ENCODE results near the gene KRT74.
"Not testable (repeated sequence)": the region's sequence is repeated elsewhere in the genome, so short reads cannot be mapped to it uniquely, and the experiment has no call there.

KRT74 gene

DNA sequence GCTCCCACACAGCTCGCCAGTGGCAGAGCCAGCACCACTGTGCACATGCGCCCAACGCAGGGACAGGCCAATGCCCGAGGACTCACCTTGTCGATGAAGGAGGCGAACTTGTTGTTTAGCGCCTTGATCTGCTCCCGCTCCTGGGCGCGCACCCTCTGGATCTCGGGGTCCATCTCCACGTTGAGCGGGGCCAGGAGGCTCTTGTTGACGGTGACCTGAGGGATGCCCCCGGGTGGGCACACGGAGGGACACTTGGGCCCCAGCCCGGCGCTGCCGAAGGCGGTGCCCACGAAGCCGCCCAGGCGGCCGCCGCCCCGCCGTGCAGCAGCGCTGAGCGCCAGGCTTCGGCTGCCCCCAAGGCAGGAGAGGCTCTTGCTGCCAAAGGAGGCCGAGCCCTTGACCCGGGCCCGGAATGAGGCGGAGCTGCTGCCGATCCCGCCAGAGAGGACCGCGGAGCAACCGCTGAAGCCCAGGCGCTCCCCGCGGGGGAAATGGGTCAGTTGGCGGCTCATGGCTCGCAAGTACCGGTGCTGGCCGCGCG, 27.4 kb upstream of the KRT74 start, which contains the start of gene KRT72:
KRT72 (minus strand) TSS at position 523 of the 541 bp plus-strand sequence; CDS start at position 512, 11 bp downstream.
- Histone ChIP-seq H2BK120ac (ENCODE audit: low read depth, low read length) (no peak within 1 kb of the TSS), H3K56ac (ENCODE audit: low read length) (no peak within 1 kb of the TSS), H3K36me3 (ENCODE audit: control insufficient read depth, insufficient read depth, low read length) (no peaks in the 10 kb centered on the region), H3K27me3 (ENCODE audit: insufficient read depth, low read length, poor library complexity) (no peaks in the 10 kb centered on the region), H3K18ac (ENCODE audit: low read length) (no peak within 1 kb of the TSS), H2BK5ac (ENCODE audit: low read length) (no peak within 1 kb of the TSS), H3K23ac (ENCODE audit: low read length) (no peak within 1 kb of the TSS), H3K4me1 (ENCODE audit: control insufficient read depth, low read depth, low read length) (no peaks in the 10 kb centered on the region), H3K9ac (ENCODE audit: low read length) (no peak within 1 kb of the TSS), H3K79me2 (ENCODE audit: control insufficient read depth, insufficient read depth, low read length) (no peaks in the 10 kb centered on the region), H4K5ac (ENCODE audit: low read length) (no peak within 1 kb of the TSS), H3K27ac (ENCODE audit: low read depth, low read length) (no peak within 1 kb of the TSS), H3K4ac (ENCODE audit: low read depth, low read length) (no peak within 1 kb of the TSS), H4K8ac (ENCODE audit: low read depth, low read length) (no peak within 1 kb of the TSS), H3K4me3 (ENCODE audit: low read length) (no peak within 1 kb of the TSS), H3K79me1 (ENCODE audit: low read length) (no peaks in the 10 kb centered on the region), H3K4me2 (ENCODE audit: low read length) (no peak within 1 kb of the TSS), H2AK5ac (ENCODE audit: low read length) (no peak within 1 kb of the TSS), H2BK15ac (replicated peaks; ENCODE audit: low read depth) (no peak within 1 kb of the TSS)
- no CpG with 5 or more reads among the region's 48 CpGs for WGBS (ENCODE audit: extremely low coverage, insufficient coverage, low lambda C conversion rate)
- DNase-seq, result no peak

DNA sequence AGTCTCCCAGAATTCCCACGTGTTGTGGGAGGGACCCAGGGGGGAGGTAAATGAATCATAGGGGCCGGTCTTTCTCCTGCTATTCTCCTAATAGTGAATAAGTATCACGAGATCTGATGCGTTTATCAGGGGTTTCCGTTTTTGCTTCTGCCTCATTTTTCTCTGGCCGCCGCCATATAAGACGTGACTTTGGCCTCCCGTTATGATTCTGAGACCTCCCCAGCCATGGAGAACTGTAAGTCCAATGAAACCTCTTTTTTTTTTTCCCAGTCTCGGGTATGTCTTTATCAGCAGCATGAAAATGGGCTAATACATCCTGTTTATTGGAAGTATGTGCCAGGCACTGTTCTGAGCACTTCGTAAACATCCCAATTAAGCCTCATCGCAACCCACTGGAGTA, 26.8 kb upstream of the KRT74 start:
- H3K23ac ChIP-seq (ENCODE audit: low read length), result no peak overlapping the region
- no peak overlapping the region for H3K4ac ChIP-seq (ENCODE audit: low read depth, low read length)
- no peak overlapping the region for H3K9ac ChIP-seq (ENCODE audit: low read length)
- no peak overlapping the region for H3K18ac ChIP-seq (ENCODE audit: low read length)
- no peak overlapping the region for H3K56ac ChIP-seq (ENCODE audit: low read length)
- no peak overlapping the region for H3K4me2 ChIP-seq (ENCODE audit: low read length)
- H3K4me1 ChIP-seq (ENCODE audit: control insufficient read depth, low read depth, low read length), result no peaks in the 10 kb centered on the region
- no peaks in the 10 kb centered on the region for H3K27me3 ChIP-seq (ENCODE audit: insufficient read depth, low read length, poor library complexity)
- no peaks in the 10 kb centered on the region for H3K79me2 ChIP-seq (ENCODE audit: control insufficient read depth, insufficient read depth, low read length)
- no peak overlapping the region for H3K27ac ChIP-seq (ENCODE audit: low read depth, low read length)
- no peak overlapping the region for H3K4me3 ChIP-seq (ENCODE audit: low read length)
- WGBS (ENCODE audit: extremely low coverage, insufficient coverage, low lambda C conversion rate), result no CpG with 5 or more reads among the region's 12 CpGs
- H2BK15ac ChIP-seq (replicated peaks; ENCODE audit: low read depth), result no peak overlapping the region
- H2AK5ac ChIP-seq (ENCODE audit: low read length), result no peak overlapping the region
- no peak overlapping the region for H2BK5ac ChIP-seq (ENCODE audit: low read length)
- no peak overlapping the region for H4K5ac ChIP-seq (ENCODE audit: low read length)
- no peaks in the 10 kb centered on the region for H3K79me1 ChIP-seq (ENCODE audit: low read length)
- no peak overlapping the region for H4K8ac ChIP-seq (ENCODE audit: low read depth, low read length)
- no peak for DNase-seq
- H2BK120ac ChIP-seq (ENCODE audit: low read depth, low read length), result no peak overlapping the region
- no peaks in the 10 kb centered on the region for H3K36me3 ChIP-seq (ENCODE audit: control insufficient read depth, insufficient read depth, low read length)

DNA sequence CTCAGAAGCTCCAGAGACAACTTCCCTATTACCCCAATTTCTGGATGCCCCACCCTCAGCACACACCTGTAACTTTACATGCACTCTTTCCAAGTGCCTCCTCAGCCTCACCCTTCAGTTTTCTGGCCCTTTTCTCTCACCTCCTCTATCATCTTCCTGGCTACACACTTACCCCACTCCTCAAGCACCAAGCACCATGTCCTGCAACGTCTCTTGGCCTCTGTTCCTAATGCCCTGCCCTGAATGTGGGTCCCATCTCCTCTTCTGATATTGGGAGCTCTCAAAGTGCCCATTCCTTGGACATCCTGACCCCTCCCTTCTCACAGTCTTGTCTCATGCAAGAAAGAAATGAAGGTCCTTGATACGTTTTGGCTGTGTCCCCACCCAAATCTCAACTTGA, 26.4 kb upstream of the KRT74 start:
- Histone ChIP-seq H3K4ac (ENCODE audit: low read depth, low read length) (no peak overlapping the region), H3K4me3 (ENCODE audit: low read length) (no peak overlapping the region)

DNA sequence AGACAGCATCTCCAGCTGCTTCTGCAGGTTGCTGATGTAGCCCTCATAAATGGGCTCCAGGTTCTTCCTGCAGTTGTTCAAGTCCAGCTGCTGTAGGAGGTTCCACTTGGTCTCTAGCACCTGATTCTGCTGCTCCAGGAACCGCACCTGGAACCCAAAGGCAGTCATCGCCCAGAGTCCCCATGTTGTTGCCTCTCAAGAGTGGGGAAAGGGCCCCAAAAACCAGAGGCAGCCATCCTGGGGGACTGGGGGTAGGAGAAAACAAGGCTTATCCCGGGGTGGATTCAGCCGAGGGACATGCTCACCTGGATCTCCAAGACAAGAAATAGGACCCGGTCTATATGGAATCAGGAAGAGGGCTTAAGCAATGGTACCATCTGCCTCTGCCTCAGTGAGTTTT, 25.3 kb upstream of the KRT74 start:
- Histone ChIP-seq H3K79me1 (ENCODE audit: low read length) (no peaks in the 10 kb centered on the region), H3K18ac (ENCODE audit: low read length) (no peak overlapping the region), H2AK5ac (ENCODE audit: low read length) (no peak overlapping the region), H3K56ac (ENCODE audit: low read length) (no peak overlapping the region), H3K4me2 (ENCODE audit: low read length) (no peak overlapping the region), H3K27ac (ENCODE audit: low read depth, low read length) (no peak overlapping the region), H3K36me3 (ENCODE audit: control insufficient read depth, insufficient read depth, low read length) (no peaks in the 10 kb centered on the region), H2BK5ac (ENCODE audit: low read length) (no peak overlapping the region), H4K8ac (ENCODE audit: low read depth, low read length) (no peak overlapping the region), H3K9ac (ENCODE audit: low read length) (no peak overlapping the region), H4K5ac (ENCODE audit: low read length) (no peak overlapping the region), H2BK15ac (replicated peaks; ENCODE audit: low read depth) (no peak overlapping the region), H2BK120ac (ENCODE audit: low read depth, low read length) (no peak overlapping the region), H3K79me2 (ENCODE audit: control insufficient read depth, insufficient read depth, low read length) (no peaks in the 10 kb centered on the region), H3K4me3 (ENCODE audit: low read length) (no peak overlapping the region), H3K4me1 (ENCODE audit: control insufficient read depth, low read depth, low read length) (no peaks in the 10 kb centered on the region), H3K23ac (ENCODE audit: low read length) (no peak overlapping the region), H3K27me3 (ENCODE audit: insufficient read depth, low read length, poor library complexity) (no peaks in the 10 kb centered on the region), H3K4ac (ENCODE audit: low read depth, low read length) (no peak overlapping the region)
- WGBS (ENCODE audit: extremely low coverage, insufficient coverage, low lambda C conversion rate), result no CpG with 5 or more reads among the region's 5 CpGs
- DNase-seq, result no peak

More for the DNA sequence above, 26.4 kb upstream of the KRT74 start:
- no peaks in the 10 kb centered on the region for H3K79me1 ChIP-seq (ENCODE audit: low read length)
- H3K23ac ChIP-seq (ENCODE audit: low read length), result no peak overlapping the region
- no peak overlapping the region for H2AK5ac ChIP-seq (ENCODE audit: low read length)
- H2BK120ac ChIP-seq (ENCODE audit: low read depth, low read length), result no peak overlapping the region
- H3K27ac ChIP-seq (ENCODE audit: low read depth, low read length), result no peak overlapping the region
- H3K18ac ChIP-seq (ENCODE audit: low read length), result no peak overlapping the region
- no peak overlapping the region for H4K8ac ChIP-seq (ENCODE audit: low read depth, low read length)
- no peak overlapping the region for H2BK5ac ChIP-seq (ENCODE audit: low read length)
- no peaks in the 10 kb centered on the region for H3K27me3 ChIP-seq (ENCODE audit: insufficient read depth, low read length, poor library complexity)
- H3K4me1 ChIP-seq (ENCODE audit: control insufficient read depth, low read depth, low read length), result no peaks in the 10 kb centered on the region
- no peaks in the 10 kb centered on the region for H3K36me3 ChIP-seq (ENCODE audit: control insufficient read depth, insufficient read depth, low read length)
- no CpG with 5 or more reads among the region's 2 CpGs for WGBS (ENCODE audit: extremely low coverage, insufficient coverage, low lambda C conversion rate)
- no peak overlapping the region for H4K5ac ChIP-seq (ENCODE audit: low read length)
- H2BK15ac ChIP-seq (replicated peaks; ENCODE audit: low read depth), result no peak overlapping the region
- DNase-seq, result no peak
- H3K4me2 ChIP-seq (ENCODE audit: low read length), result no peak overlapping the region
- H3K56ac ChIP-seq (ENCODE audit: low read length), result no peak overlapping the region
- no peaks in the 10 kb centered on the region for H3K79me2 ChIP-seq (ENCODE audit: control insufficient read depth, insufficient read depth, low read length)
- H3K9ac ChIP-seq (ENCODE audit: low read length), result no peak overlapping the region

DNA sequence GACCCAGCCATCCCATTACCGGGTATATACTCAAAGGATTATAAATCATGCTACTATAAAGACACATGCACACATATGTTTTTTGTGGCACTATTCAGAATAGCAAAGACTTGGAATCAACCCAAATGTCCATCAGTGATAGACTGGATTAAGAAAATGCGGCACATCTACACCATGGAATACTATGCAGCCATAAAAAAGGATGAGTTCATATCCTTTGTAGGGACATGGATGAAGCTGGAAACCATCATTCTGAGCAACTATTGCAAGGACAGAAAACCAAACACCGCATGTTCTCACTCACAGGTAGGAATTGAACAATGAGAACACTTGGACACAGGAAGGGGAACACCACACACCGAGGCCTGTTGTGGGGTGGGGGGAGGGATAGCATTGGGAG, 20.6 kb upstream of the KRT74 start:
- not testable (repeated sequence) for H3K56ac ChIP-seq (ENCODE audit: low read length); H3K4me2 ChIP-seq (ENCODE audit: low read length); H3K9ac ChIP-seq (ENCODE audit: low read length); H3K27me3 ChIP-seq (ENCODE audit: insufficient read depth, low read length, poor library complexity); H3K23ac ChIP-seq (ENCODE audit: low read length); H3K4me3 ChIP-seq (ENCODE audit: low read length); H3K18ac ChIP-seq (ENCODE audit: low read length); H2BK5ac ChIP-seq (ENCODE audit: low read length); DNase-seq; H3K79me2 ChIP-seq (ENCODE audit: control insufficient read depth, insufficient read depth, low read length); H2AK5ac ChIP-seq (ENCODE audit: low read length); H3K4me1 ChIP-seq (ENCODE audit: control insufficient read depth, low read depth, low read length); H2BK15ac ChIP-seq (replicated peaks; ENCODE audit: low read depth); H4K8ac ChIP-seq (ENCODE audit: low read depth, low read length); H3K4ac ChIP-seq (ENCODE audit: low read depth, low read length); H2BK120ac ChIP-seq (ENCODE audit: low read depth, low read length); H3K79me1 ChIP-seq (ENCODE audit: low read length); H3K36me3 ChIP-seq (ENCODE audit: control insufficient read depth, insufficient read depth, low read length); H3K27ac ChIP-seq (ENCODE audit: low read depth, low read length); H4K5ac ChIP-seq (ENCODE audit: low read length)
- no CpG with 5 or more reads among the region's 4 CpGs for WGBS (ENCODE audit: extremely low coverage, insufficient coverage, low lambda C conversion rate)

DNA sequence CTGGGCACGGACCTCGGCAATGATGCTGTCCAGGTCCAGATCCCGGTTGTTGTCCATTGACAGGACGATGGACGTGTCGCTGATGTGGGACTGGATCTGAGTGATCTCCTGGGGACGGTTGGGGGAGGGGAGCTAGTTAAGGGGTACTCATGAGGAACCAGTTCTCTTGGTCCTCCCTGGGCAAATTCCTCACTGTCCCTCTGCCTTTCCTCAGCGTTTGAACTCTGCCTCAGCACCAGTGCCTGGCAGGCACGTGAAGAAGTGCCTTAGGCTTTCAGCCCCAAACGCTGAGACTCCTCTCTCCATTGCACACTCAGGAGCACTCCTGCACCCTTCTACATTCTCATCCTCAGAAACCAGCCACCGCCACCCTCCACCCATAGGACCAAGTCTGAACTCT, 17.9 kb upstream of the KRT74 start:
- Histone ChIP-seq H3K9ac (ENCODE audit: low read length) (no peak overlapping the region), H3K4me1 (ENCODE audit: control insufficient read depth, low read depth, low read length) (no peaks in the 10 kb centered on the region), H3K36me3 (ENCODE audit: control insufficient read depth, insufficient read depth, low read length) (no peaks in the 10 kb centered on the region), H3K4ac (ENCODE audit: low read depth, low read length) (no peak overlapping the region), H3K79me1 (ENCODE audit: low read length) (no peaks in the 10 kb centered on the region), H2BK15ac (replicated peaks; ENCODE audit: low read depth) (no peak overlapping the region), H3K18ac (ENCODE audit: low read length) (no peak overlapping the region), H2AK5ac (ENCODE audit: low read length) (no peak overlapping the region), H3K23ac (ENCODE audit: low read length) (no peak overlapping the region), H3K79me2 (ENCODE audit: control insufficient read depth, insufficient read depth, low read length) (no peaks in the 10 kb centered on the region), H3K4me2 (ENCODE audit: low read length) (no peak overlapping the region), H4K5ac (ENCODE audit: low read length) (no peak overlapping the region), H3K56ac (ENCODE audit: low read length) (no peak overlapping the region), H3K27me3 (ENCODE audit: insufficient read depth, low read length, poor library complexity) (no peaks in the 10 kb centered on the region), H3K27ac (ENCODE audit: low read depth, low read length) (no peak overlapping the region), H2BK120ac (ENCODE audit: low read depth, low read length) (no peak overlapping the region), H4K8ac (ENCODE audit: low read depth, low read length) (no peak overlapping the region), H2BK5ac (ENCODE audit: low read length) (no peak overlapping the region), H3K4me3 (ENCODE audit: low read length) (no peak overlapping the region)
- DNase-seq, result no peak
- no CpG with 5 or more reads among the region's 11 CpGs for WGBS (ENCODE audit: extremely low coverage, insufficient coverage, low lambda C conversion rate)

All from mesendoderm (in vitro differentiated cells).